T1000 (cell line): ENCODE data around the gene MPV17.

Experiments
- DNase-seq: peaks from one replicate; lab custom pipeline; 2025; ENCODE audit warnings: mixed read lengths; lab: John Stamatoyannopoulos, UW

MPV17 gene

DNA sequence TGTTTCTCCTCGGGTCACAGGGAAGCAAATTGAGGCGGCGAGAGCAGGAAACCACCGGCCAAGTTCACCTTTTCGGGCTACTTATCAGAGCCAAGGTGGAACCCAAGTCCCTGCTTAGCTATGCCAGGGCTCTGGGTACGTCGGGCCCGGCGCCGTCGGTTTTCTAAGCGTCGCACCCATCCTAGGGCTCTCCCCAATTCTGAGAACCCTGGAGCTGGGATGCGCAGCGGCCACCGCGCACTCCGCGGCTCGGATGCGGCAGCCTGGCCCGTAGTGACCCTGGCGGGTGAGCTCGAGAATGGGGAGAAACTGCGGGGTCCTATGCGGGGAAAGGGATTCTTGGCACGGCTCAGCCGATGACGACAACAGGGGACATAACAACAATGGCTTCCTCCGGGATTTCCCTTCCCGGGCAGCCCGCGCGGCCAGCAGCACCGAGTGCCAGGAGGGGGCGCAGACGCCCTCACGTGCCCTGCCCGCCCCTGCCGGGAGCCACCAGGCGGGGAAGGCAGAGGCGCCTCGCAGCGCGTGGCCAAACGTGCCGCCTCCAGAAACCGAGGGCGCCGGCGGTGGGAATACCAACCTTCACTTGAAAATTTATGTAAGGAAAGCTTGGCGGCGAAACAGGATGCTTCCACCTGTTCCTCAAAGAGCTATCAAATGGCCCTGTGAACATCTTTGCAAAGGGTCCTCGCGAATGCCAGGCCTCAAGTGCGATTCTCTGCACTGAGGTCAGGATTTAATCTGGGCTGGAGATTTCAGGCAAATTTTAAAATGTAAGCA is 58.0 kb downstream of the MPV17 start:
- DNase-seq, result no peak

GRCh38 chr2:27264253-27264752 is 58.6 kb downstream of the MPV17 start:
- DNase-seq, result no peak

GRCh38 chr2:27263287-27264252 is 59.3 kb downstream of the MPV17 start:
- DNase-seq, result no peak

GRCh38 chr2:27262379-27263286 is 60.3 kb downstream of the MPV17 start, which contains the start of gene SLC30A3:
TSS of gene SLC30A3 (minus strand) at chr2:27263047. CDS start at chr2:27262906, 141 bp downstream.
- DNase-seq, result no peak

GRCh38 chr2:27261926-27262298 is 61.0 kb downstream of the MPV17 start:
- no peak for DNase-seq

DNA sequence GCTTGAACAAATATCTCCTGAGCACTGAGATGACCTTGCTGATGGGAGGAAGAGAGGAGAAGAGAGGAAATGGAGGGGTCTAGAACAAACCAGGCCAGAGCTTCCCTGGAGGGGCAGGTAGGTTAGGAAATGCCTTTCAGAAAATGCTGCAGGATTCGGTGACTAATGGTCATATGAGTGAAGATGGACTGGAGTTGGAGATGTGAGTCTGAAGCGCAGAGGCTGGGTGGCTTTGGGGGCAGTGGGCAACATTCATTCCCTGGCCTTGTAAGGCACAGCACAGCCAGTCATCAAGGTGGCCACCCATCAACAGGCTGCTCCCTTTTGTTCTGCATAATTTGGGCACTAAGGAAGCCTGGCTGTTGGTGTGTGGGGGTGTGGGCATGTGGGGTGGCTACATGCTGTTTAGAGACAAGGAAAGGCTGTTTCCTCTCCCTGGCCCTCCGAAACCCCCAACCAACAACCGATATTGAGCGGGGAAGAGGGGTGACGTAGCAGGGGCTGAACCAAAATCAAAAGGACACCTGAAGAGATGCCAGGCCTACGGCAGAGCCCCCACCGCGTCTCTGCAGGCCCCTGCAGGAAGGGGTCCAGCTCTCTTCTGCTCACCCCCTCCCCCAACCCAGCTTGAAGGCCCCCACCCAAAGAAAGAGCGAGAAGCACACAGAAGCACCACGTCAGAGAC is 61.5 kb downstream of the MPV17 start:
- DNase-seq, result no peak
